PC-9 (cell line): ENCODE data around the gene SARNP.

Source experiments
- CTCF ChIP-seq: fragments of 200-600 bp; sonication (generic); conservative IDR thresholded peaks from 2 replicates; pipeline ENCODE4 v1.6.1; 2017; ENCODE audit warnings: mixed run types, antibody characterized with exemption, mild to moderate bottlenecking, moderate library complexity
- EZH2 ChIP-seq: fragments of 200-600 bp; sonication (generic); IDR thresholded peaks from 2 replicates; pipeline ENCODE4 v1.8.0; 2017; ENCODE audit warnings: antibody characterized with exemption, low read depth

- TF ChIP-seq CTCF (no peak), EZH2 (no peak)
Measured at GRCh38 chr12:55795950-55796349, 21.6 kb downstream of the SARNP start.
